Measurements from ENCODE around the gene KCTD3. TPM values are rescaled to one million over a fixed set of nuclear protein-coding genes. Genes with fewer than 3 reads are reported as not detected.

Gene KCTD3
- polyA plus RNA-seq, 1 donor (not counting 4 experiments of a cell fraction or from before 2014, with no cell fraction given) = 43.4 TPM

DNA sequence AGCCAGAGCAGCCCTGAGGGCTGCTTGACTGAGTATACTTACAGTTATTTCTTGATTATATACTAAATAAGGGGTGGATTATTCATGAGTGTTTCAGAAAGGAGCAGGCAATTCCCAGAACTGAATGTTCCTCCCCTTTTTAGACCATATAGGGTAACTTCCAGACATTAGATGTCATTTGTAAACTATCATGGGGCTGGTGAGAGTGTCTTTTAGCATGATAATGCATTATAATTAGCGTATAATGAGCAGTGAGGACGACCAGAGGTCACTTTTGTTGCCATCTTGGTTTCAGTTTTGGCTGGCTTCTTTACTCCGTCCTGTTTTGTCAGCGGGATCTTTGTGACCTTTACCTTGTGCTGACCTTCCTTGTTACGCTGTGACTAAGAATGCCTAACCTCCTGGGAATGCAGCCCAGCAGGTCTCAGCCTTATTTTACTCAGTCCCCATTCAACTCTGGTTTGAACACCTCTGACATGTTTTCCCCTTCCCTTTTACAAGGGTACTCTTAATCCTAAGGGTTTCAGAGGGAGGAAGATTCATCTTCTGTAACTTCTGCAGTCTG, 16.2 kb downstream of the KCTD3 start:
- dilution Hi-C loops (cut with MboI; ENCODE audit: extremely low pct_ligation_motif_present, low sequenced_read_pairs) = no loop called here
- peaks cover 13% of the 10 kb centered on the region for H3K4me1 ChIP-seq (ENCODE audit: control insufficient read depth, extremely low read depth, insufficient read depth, low read length)
- no peak overlapping the region for H2AFZ ChIP-seq (ENCODE audit: control insufficient read depth, low read length)
- peaks cover 1 to 3% of the 10 kb centered on the region in 2 experiments for H3K36me3 ChIP-seq (ENCODE audit: control insufficient read depth in 2 of 2, extremely low read depth in 1 of 2, insufficient read depth in 2 of 2, low read length in 2 of 2)
- no peak for TF ChIP-seq EZH2 (IDR thresholded peaks at IDR 0.05; ENCODE audit: low read length)
- TF ChIP-seq, protein P1, sequence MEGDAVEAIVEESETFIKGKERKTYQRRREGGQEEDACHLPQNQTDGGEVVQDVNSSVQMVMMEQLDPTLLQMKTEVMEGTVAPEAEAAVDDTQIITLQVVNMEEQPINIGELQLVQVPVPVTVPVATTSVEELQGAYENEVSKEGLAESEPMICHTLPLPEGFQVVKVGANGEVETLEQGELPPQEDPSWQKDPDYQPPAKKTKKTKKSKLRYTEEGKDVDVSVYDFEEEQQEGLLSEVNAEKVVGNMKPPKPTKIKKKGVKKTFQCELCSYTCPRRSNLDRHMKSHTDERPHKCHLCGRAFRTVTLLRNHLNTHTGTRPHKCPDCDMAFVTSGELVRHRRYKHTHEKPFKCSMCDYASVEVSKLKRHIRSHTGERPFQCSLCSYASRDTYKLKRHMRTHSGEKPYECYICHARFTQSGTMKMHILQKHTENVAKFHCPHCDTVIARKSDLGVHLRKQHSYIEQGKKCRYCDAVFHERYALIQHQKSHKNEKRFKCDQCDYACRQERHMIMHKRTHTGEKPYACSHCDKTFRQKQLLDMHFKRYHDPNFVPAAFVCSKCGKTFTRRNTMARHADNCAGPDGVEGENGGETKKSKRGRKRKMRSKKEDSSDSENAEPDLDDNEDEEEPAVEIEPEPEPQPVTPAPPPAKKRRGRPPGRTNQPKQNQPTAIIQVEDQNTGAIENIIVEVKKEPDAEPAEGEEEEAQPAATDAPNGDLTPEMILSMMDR (optimal IDR thresholded peaks at IDR 0.05 in 1 of 3, IDR thresholded peaks at IDR 0.05 in 1 of 3, conservative IDR thresholded peaks at IDR 0.05 in 1 of 3; ENCODE audit: extremely low read depth in 1 of 3, insufficient read depth in 2 of 3, low read length in 3 of 3) = no peak
- no peaks in the 10 kb centered on the region for H3K27me3 ChIP-seq (ENCODE audit: control insufficient read depth, extremely low read depth, insufficient read depth, low read length)
- H3K4me3 ChIP-seq (ENCODE audit: control insufficient read depth in 2 of 3, extremely low read depth in 1 of 3, insufficient read depth in 2 of 3, low read depth in 1 of 3, low read length in 3 of 3) = peak overlapping the region in 2 of 3 experiments; percentile 27 to 51
- FAIRE-seq (peak; percentile 73), DNase-seq (ENCODE audit: low read depth, low spot score) (no peak)
- H3K79me2 ChIP-seq (ENCODE audit: control insufficient read depth, insufficient read depth, low read length) = no peaks in the 10 kb centered on the region
- H3K9me1 ChIP-seq (ENCODE audit: control insufficient read depth, extremely low read depth, insufficient read depth, low read length) = no peaks in the 10 kb centered on the region
- no peaks in the 10 kb centered on the region for H4K20me1 ChIP-seq (ENCODE audit: control insufficient read depth, extremely low read depth, insufficient read depth, low read length)
- H3K27ac ChIP-seq (ENCODE audit: control insufficient read depth, insufficient read depth, low read length) = peak overlapping the region; percentile 55
- H3K9me3 ChIP-seq (ENCODE audit: control insufficient read depth, low read depth, low read length) = no peaks in the 10 kb centered on the region
- no peak overlapping the region for H3K9ac ChIP-seq (ENCODE audit: control insufficient read depth, extremely low read depth, insufficient read depth, low read length)
- peak overlapping the region; percentile 83 for H3K4me2 ChIP-seq (ENCODE audit: control insufficient read depth, extremely low read depth, insufficient read depth, low read depth, low read length)

DNA sequence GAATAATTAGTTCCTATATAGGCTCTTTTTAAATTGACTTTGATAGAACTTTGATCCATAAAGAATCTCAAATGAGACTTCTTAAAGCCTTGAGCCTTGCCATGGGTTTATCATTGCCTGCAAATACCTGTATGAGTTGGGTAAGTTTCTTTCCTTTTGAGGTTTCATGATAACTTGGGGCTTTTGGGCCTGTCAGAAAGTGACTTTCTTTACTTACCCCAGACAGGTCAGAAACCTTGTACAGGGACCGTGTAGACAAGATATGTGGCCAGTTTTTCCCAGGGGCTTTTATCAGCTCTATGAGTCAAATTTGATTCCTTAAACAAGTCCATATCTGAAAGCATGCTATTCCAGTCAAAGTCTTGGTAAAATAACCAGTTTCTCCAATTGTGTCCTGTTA, 17.3 kb downstream of the KCTD3 start:
- H3K4me1 ChIP-seq (ENCODE audit: control insufficient read depth, extremely low read depth, insufficient read depth, low read length) = peaks cover 13% of the 10 kb centered on the region
- no peak overlapping the region for H3K9ac ChIP-seq (ENCODE audit: control insufficient read depth, extremely low read depth, insufficient read depth, low read length)
- FAIRE-seq (no peak), DNase-seq (ENCODE audit: low read depth, low spot score) (no peak)
- H3K4me2 ChIP-seq (ENCODE audit: control insufficient read depth, extremely low read depth, insufficient read depth, low read depth, low read length) = no peak overlapping the region
- no peak overlapping the region for H3K27ac ChIP-seq (ENCODE audit: control insufficient read depth, insufficient read depth, low read length)
- TF ChIP-seq, protein P1 (optimal IDR thresholded peaks at IDR 0.05 in 1 of 3, IDR thresholded peaks at IDR 0.05 in 1 of 3, conservative IDR thresholded peaks at IDR 0.05 in 1 of 3; ENCODE audit: extremely low read depth in 1 of 3, insufficient read depth in 2 of 3, low read length in 3 of 3) = no peak
- no peak for TF ChIP-seq EZH2 (IDR thresholded peaks at IDR 0.05; ENCODE audit: low read length)
- H3K36me3 ChIP-seq (ENCODE audit: control insufficient read depth in 2 of 2, extremely low read depth in 1 of 2, insufficient read depth in 2 of 2, low read length in 2 of 2) = peaks cover 1 to 3% of the 10 kb centered on the region in 2 experiments
- H4K20me1 ChIP-seq (ENCODE audit: control insufficient read depth, extremely low read depth, insufficient read depth, low read length) = no peaks in the 10 kb centered on the region
- no peaks in the 10 kb centered on the region for H3K27me3 ChIP-seq (ENCODE audit: control insufficient read depth, extremely low read depth, insufficient read depth, low read length)
- H2AFZ ChIP-seq (ENCODE audit: control insufficient read depth, low read length) = no peak overlapping the region
- H3K4me3 ChIP-seq (ENCODE audit: control insufficient read depth in 2 of 3, extremely low read depth in 1 of 3, insufficient read depth in 2 of 3, low read depth in 1 of 3, low read length in 3 of 3) = no peak overlapping the region
- H3K9me1 ChIP-seq (ENCODE audit: control insufficient read depth, extremely low read depth, insufficient read depth, low read length) = no peaks in the 10 kb centered on the region
- H3K79me2 ChIP-seq (ENCODE audit: control insufficient read depth, insufficient read depth, low read length) = no peaks in the 10 kb centered on the region
- H3K9me3 ChIP-seq (ENCODE audit: control insufficient read depth, low read depth, low read length) = no peaks in the 10 kb centered on the region
- dilution Hi-C loops (cut with MboI; ENCODE audit: extremely low pct_ligation_motif_present, low sequenced_read_pairs) = no loop called here
